GM12801 (cell line): ENCODE data around the gene PERM1.

Source experiments
- CTCF ChIP-seq: IDR thresholded peaks from one replicate; pipeline ENCODE4 v1.5.1; 2011; ENCODE audit warnings: control low read depth; ENCODE audit not compliant: insufficient read length; ENCODE audit errors: extremely low read depth

PERM1 gene

GRCh38 chr1:998995-999724 is 17.3 kb upstream of the PERM1 start:
- TF ChIP-seq CTCF, result no peak

- no peak for TF ChIP-seq CTCF
Measured at GRCh38 chr1:998745-998994, 16.8 kb upstream of the PERM1 start.

- TF ChIP-seq CTCF, result no peak
Measured at GRCh38 chr1:997993-998744, 16.3 kb upstream of the PERM1 start.

GRCh38 chr1:997713-997992 is 15.8 kb upstream of the PERM1 start:
- TF ChIP-seq CTCF, result no peak

GRCh38 chr1:996851-997712 is 15.2 kb upstream of the PERM1 start:
- no peak for TF ChIP-seq CTCF

- TF ChIP-seq CTCF, result no peak
Measured at GRCh38 chr1:995665-996633, 14.1 kb upstream of the PERM1 start.

- no peak for TF ChIP-seq CTCF
Measured at GRCh38 chr1:993379-993995, 11.6 kb upstream of the PERM1 start.
